NCI-H524 treated with DMSO at 0.1 percent for 48 hours (cell line): ENCODE measurements around the gene TTC9C.
A peak's percentile ranks its signal among the peaks of the same experiment; 100 is the strongest.
"Not testable (repeated sequence)": the region's sequence is repeated elsewhere in the genome, so short reads cannot be mapped to it uniquely, and the experiment has no call there.

Experiments used
- DNase-seq: peaks from one replicate; lab custom pipeline; 2025; lab: John Stamatoyannopoulos, UW

Gene TTC9C

DNA sequence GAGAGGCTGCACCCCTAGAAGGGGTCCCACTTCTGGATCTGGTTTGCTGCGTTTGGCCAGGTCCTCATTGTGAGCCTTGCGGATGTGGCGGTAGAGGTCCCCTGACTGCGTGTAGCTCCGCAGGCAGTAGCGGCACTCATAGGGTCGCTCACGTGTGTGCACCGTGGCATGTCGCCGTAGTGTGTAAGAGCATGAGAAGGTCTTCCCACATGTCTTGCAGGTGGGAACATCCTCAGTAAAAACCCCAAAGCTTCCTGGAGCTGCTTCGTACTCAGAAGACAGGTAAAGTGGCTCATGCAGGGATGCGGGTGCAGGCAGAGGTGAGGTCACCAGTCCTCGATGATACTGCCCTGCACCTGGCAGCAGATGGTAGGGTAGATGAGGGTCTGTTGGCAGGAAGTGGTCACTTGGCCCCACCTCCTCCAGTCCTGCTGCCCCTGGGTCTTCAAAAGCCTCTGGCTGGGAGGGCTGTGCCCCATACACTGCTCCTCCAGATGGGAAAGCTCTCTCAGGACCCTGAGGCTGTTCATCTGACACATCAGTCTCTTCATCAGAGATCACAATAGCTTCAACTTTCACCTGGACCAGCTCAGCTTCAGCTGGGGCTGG, 24.0 kb downstream of the TTC9C start:
- no peak for DNase-seq

DNA sequence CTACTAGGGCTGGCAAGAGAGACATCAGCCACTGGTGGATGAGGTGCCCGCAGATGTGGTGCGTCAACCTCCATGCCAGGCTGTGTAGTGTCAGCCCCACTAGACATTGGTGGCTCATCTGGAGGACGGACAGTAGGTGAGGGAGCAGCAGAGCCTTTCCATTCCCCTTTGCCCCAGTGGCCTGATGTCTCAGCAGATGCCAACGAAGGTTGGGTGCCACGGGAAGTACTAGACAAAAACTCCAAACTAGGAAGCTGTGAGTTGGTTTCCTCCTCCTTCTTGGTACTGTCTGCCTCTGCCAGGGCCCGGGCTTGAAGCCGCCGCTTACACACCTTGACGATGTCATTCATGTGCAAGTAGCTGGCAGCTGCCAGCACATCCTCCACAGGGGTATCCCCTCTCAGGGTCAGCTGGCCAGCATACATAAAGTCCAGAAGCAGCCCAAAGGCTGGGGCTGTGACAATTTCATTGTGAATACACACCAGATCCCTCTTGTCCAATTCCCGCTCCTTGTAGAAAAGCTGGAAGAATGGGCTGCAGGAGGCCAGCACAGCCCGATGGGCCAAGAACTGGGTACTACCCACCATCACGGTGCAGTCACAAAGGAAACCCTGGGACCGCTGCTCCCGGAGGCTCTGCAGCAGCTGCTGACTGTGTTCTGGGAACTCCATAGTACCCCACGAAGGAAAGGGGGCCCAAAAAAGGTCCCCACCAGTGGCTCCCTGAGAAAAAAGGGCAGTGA, 24.9 kb downstream of the TTC9C start:
- no peak for DNase-seq

DNA sequence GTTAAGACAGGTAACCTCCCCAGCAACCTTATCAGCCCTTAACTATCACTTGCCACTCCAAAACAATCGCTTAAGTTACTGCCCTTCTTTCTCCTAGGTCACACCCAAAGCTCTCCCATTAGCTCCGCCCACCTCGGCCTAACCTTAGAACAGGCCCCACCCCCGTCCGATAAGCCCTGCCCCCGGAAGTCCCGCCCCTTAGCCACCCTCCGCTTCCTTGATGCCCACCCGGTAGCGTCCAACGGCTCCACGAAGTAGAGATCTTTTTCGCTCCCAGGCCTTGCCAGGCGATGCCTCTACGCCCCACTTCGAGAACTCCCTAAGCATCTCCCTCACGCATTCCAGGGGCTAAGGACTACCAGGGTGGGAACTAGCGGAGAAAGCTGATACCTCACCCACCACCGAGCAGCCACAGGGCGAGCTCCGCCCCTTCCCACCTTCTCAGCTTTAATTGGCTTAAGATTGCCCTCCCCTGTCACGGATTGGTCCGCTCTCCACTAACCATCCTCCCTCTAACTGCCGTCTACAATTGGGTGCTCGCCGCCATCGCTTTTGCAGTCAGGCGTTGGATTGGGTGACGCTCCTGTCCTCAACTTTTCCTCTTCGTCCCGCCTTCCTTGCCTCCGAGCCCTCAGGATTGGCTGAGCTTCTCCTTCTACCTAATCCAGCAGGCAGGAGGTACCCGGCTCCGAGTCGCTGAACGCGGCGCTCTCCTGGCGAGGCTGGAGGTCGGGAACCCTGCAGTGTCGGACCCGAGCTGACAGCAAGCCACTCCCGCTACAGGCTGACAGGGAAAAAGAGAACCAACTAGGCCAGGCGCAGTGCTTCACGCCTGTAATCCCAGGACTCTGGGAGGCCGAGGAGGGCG, 25.7 kb downstream of the TTC9C start, which contains the start of gene ZBTB3:
TSS of gene ZBTB3 (minus strand) at position 425 of the 868 bp plus-strand sequence. CDS start 496 bp downstream, outside the sequence.
- DNase-seq: peak; percentile 96

DNA sequence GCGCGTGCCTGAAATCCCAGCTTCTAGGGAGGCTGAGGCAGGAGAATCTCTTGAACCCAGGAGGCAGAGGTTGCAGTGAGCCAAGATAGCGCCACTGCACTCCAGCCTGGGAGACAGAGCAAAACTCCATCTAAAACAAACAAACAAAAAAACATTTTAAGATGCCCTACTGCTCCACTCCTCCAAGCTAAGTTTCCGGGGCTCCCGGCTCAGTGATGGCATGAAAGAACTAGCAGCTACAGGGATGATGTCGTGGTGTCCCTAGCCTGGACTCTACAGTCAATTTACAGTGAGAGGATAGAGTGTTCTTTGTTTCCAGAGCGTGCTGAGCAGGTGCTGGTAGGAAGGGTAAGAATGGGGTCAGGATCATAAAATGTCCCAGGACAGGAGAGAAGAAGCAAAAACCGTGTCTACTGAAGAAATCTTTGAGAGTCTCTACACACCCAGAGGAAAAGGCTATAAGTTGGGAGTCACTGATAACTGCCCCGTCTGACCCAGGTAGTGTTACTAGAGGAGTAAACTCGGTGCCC, 26.9 kb downstream of the TTC9C start:
- DNase-seq: no peak

DNA sequence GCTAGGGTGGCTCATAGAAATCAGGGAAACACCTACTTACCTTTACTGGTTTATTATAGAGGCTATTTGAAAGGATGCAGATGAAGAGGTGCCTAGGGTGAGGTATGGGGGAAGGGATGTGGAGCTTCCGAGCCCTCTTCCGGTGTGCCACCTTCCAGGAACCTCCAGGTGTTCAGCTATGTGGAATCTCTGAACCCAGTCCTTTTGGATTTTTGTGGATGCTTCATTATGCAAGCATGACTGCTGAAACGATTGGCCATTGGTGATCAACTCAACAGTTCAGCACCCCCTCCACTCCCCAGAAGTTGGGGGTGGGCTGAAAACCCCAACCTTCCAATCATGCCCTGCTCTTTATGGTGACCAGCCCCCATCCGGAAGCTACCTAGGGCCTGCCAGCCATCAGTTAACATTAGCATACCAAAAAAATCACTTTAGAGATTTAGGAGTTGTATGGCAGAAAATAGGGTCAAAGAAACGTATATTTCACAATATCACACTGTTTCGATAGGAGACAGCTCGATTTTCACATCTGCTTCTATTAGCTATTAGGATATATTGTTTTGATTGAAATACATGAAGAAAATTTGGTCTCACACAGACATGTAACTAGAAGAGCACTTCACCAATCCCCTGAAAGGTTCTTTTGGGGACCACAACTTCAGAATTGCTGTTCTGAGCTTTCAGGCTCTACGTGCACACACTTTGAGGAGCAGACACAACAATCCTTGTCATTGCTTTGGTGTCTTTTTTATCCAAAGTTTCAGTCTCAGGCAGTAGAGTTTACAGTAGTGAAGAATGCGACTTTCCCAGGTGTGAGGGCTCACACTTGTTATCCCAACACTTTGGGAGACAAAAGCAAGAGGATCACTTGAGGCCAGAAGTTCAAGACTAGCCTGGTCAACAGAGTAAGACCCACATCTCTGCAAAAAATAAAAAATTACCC, 29.8 kb downstream of the TTC9C start:
- DNase-seq: no peak

DNA sequence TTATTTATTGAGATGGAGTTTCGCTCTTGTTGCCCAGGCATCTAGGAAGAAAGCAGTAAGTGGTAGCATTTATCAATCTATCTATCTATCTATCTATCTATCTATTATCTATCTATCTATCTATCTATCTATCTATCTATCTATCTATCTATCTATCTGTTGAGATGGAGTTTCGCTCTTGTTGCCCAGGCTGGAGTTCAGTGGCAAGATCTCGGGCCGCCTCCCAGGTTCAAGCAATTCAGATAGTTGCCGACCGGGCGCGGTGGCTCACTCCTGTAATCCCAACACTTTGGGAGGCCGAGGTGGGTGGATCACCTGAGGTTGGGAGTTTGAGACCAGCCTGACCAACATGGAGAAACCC, 32.6 kb downstream of the TTC9C start:
- DNase-seq: not testable (repeated sequence)

DNA sequence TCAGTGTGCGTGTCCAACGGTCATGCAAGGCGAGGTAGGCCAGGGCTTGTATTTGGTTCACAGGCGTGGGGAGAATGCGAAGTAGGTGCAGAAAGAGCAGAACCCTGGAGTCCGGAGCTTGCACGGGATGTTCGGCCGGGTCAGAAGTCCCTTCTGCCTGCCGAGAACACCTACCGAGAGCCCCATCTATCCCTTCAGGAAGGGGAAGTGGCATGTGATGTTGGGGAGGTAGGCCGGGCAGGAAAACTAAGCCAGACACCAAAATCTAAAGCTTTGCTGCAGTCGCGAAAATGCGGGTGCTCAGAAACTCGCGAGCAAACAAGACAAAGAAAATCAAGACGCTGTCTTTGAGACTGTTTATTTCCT, 42.5 kb downstream of the TTC9C start:
- no peak for DNase-seq

DNA sequence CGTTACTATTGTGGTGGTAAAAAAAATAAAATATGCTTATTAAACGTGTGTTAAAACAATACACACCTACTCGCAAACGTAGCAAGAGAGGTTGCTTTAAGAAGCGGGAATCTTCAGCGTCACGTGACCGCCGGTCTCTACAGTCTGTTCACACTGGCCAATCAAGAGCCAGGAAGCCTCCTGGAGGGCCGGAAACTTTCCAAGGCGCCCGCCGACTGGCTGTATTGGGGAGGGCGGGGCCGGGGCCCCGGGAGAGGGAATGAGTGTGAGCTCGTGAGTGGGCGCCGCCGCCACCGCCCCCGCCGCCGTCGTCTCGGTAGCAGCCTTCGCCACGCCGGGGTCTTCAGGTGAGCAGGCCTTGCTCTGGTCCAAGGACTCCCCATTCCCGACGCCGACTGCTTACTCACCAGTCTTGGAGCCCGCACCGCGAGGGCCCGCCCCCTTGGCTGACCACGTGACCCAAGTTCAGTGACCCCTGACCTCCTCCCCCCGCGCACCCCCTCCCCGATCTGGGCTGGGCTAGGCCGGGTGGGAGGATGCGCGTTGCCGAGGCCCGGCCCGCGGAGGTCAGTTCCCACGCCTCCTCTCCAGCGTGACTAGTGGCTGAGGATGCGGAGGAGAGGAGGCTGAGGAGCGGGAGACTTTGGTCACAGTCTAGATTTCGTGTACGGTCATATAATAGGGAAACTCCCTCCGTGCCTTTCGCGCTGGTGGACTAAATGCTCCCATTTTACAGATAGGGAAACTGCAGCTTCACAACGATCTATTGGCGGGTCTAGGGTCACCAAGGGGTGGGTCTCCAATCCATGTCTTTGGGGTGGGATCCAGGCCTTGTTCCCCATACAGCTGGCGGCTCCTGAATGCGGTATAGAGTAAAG, 43.1 kb downstream of the TTC9C start, which contains the start of gene TAF6L:
TSS of gene TAF6L (plus strand) at position 253 of the 878 bp plus-strand sequence. CDS start 4,388 bp downstream, outside the sequence.
- DNase-seq: peak; percentile 81

DNA sequence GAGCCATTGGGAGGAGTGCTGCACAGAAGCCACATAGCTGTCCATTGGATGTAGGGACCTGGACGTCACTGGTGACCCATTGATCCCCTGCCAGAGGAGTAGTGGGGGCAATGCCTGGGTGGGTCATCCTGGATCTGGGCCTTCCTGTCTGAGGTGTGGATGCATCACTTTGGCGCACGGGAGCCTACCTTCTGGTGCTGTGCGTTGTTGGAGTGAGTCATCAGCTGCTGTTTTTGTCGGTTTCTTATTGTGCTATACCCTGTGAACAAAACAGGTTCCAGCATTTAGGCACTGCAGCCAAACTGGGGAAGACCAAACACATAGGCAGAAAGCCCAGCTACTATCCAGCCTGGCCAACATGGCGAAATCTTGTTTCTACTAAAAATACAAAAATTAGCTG, 46.1 kb downstream of the TTC9C start:
- DNase-seq: no peak

DNA sequence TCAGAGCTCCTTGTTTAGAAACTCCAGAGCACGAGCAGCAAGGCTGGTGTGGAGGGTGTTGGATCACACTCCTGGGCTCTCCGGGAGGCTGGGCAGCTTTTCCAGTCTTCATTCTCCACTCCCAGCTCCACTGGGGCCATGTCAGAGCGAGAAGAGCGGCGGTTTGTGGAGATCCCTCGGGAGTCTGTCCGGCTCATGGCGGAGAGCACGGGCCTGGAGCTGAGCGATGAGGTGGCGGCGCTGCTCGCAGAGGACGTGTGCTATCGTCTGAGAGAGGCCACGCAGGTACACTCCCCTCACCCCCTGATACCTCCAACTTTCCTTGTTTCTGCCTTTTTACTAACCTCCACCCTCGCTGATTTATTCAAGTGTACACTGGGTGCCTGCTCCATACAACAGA, 47.4 kb downstream of the TTC9C start:
- no peak for DNase-seq

DNA sequence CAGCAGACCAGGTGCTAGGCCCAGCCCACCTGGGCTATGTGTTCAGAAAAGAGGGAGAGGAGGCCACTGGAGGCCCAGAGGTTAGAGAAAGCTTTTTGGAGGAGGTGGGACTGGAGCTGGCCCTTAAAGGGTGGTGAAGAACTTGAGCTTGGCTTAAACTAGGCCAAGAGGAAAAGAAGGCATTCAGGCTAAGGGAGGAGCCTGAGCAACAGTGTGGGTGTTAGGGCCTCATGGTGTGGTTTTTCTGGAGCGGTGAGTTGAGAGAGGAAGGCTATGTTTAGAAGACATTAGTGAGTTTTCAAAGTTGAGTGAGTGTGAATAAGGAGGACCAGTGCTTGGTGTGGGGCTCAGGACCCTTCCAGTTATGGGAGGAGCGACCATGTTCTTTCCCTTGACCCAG, 49.1 kb downstream of the TTC9C start:
- DNase-seq: no peak

DNA sequence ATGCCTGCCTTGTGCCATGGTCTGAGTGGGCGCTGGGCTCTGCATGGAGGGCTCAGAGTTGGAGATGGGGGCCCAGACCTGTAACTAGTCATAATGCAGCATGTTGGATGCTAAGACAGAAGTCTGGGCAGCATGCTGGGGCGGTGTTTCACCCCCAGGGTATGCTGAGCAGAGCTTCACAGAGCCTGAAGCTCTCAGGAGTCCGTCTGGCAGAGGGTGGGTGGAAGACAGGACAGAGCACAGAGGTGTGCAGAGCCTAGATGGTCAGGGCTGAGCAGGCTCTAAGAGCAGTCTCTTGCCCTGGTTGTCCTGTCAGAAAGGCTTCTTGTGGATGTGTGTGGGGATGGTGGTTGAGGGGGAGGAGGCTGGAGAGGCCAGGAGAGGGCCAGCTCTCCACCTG, 50.2 kb downstream of the TTC9C start:
- DNase-seq: no peak

DNA sequence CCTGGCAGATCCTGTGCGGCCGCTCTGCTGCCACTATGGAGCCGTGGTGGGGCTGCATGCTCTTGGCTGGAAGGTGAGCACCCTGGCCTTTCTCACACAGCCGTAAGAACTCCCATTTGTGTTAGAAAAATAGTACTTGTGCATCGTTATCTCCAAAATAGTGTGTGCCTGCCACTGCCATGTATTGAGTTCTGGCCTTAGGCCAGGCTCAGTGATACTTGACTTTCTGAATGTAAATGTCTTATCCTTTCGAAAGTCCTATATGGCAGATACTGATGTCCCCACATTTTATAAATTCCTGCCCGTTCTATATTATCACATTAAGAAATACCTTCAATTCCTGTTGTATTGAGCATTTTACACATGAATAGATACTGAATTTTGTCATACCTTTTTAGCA, 54.5 kb downstream of the TTC9C start:
- no peak for DNase-seq

DNA sequence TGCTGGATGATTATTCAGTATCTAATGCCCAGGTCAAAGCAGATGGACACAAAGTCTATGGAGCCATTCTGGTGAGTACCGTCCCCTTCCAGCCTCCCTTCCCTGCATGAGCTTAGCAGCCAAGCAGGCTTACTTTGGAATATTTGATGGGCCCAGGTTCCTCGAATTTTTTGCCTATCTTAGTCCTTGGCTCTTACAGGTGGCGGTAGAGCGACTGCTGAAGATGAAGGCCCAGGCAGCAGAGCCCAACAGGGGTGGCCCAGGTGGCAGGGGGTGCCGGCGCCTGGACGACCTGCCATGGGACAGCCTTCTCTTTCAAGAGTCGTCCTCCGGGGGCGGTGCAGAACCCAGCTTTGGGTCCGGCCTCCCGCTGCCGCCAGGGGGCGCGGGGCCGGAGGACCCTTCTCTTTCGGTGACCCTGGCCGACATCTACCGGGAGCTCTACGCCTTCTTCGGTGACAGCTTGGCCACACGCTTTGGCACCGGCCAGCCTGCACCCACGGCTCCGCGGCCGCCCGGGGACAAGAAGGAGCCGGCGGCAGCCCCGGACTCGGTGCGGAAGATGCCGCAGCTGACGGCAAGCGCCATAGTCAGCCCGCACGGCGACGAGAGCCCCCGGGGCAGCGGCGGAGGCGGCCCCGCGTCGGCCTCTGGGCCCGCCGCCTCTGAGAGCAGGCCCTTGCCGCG, 58.2 kb downstream of the TTC9C start:
- DNase-seq: peak; percentile 34

DNA sequence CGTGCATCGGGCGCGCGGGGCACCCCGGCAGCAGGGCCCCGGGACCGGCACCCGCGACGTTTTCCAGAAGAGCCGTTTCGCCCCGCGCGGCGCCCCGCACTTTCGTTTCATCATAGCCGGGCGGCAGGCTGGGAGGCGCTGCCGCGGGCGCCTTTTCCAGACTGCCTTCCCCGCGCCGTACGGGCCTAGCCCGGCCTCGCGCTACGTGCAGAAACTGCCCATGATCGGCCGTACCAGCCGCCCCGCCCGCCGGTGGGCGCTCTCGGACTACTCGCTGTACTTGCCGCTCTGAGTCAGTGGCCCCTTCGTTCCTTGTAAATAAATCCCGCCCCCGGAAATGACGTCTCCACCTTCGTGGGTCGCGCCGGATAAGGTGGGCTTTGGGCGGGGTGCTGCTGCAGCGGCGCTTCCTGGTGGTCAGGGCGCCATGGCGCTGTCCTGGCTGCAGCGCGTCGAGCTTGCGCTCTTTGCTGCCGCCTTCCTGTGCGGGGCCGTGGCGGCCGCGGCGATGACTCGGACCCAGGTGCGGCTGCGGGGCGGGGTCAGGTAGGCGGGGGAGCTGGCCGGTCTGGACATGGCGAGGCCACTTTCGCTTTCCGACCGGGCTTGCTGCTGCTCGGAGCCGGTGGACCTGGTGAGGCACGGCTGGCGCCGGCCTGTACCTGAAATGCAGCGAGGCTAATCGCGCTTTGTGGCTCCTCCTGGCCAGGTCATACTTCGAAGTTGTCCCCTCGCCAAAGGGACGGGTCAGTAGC, 58.9 kb downstream of the TTC9C start, which contains the start of gene TMEM179B:
TSS of gene TMEM179B (plus strand) at position 398 of the 755 bp plus-strand sequence. CDS start at position 428, 30 bp downstream.
- peak; percentile 68 for DNase-seq
